ENCODE results near the gene CPNE8.

CPNE8 gene

GRCh38 chr12:38721611-38722252 is 183.7 kb downstream of the CPNE8 start:
- DNase-seq = no peak

DNA sequence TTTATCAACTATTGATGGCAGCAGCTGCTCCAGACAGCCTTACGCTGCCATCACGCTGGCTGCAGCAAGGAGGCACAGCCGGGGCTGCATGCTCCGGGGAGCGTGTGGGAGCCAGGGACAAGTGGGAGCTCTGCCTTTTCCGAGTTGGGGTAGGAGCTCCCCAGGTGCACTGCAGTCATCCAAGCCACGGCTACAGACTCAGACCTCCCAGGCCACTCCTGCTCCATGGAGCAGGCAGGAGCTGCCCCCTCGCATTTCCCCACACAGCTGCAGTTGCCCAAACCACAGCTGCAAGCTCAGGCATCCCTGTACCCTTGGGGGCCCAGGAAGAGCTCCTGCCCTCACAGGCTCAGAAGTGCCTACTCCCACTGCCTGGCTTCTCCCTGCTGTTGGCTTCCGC is 184.7 kb downstream of the CPNE8 start:
- no peak for DNase-seq

DNA sequence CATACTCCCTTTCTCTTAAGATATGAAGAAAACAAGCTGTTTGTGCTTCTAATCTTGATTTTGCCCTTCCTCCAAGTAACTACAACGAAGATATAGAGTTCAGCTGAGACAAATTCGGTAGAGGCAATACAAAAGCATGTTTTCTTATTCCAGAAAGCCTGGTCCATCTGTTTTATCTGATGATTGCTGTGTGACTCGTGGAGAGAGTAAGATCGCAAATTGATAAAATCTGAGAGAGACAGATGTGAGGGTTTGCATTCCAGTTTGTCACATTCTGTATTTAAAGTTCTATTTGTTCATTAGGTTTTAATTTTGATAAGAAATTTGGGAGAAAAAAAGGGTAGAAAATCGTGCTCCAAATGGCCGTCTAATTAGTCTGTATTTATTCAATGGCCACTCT is 192.1 kb downstream of the CPNE8 start:
- no peak for DNase-seq

- no peak for DNase-seq
Observed at GRCh38 chr12:38711054-38711453, 194.3 kb downstream of the CPNE8 start.

DNA sequence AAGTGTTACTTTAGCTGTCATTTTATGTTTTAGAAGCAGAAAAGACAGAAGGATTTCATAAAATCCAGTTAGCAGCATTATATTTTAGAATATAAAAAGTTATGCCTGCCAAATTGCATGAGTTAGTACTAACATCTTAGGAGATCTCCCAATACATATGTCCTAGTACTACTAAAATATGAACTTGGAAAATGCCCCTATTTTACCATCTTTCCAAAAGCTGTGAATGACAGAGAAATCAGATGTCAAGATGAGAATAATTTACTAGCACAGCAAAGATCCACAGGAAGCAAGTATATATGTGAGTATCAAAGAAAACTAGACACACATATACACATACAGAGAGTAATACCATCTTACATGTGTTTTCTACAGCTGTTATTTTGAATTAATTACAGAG is 196.9 kb downstream of the CPNE8 start:
- DNase-seq = no peak

DNA sequence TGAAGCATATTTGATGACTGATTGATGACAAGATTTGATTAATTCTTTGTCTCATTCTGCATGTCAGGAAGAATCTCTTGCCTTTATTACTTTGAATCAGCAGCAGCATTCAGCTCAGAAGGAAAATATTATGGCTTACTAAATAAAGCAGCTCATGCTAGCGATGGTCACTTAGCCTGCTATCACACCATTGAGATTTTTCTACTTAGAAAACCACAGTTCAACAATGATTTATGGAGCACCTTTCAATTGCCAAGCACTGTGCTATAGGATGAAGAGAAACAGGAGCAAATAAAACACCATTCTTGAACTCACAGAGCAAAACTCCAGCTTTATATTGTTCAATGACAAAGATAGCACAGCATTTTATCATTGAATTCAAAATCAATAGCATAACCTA is 197.7 kb downstream of the CPNE8 start:
- no peak for DNase-seq

GRCh38 chr12:38697289-38697688 is 208.1 kb downstream of the CPNE8 start:
- DNase-seq = no peak

DNA sequence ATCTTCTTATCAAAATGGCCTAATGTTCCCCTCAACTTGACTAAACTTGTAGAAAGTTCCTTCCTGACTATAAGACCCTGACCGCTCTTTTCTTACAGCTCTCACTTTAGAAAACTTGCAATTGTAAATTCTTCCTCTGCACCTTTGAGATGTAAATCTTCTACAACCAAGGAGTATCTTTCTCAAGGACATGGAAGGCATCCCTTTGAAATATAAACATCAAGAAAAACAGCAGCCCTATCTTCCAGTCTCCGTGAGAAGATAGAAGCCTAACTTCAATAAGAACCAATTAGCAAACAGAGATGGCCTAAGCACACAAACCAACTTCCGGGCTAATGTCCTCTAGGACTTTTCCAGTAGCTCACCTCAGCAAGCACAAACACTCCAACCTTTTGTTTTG is 210.3 kb downstream of the CPNE8 start:
- no peak for DNase-seq

- DNase-seq = no peak
Observed at GRCh38 chr12:38691164-38691563, 214.2 kb downstream of the CPNE8 start.

GRCh38 chr12:38690646-38691045 is 214.7 kb downstream of the CPNE8 start:
- no peak for DNase-seq

- no peak for DNase-seq
Observed at GRCh38 chr12:38689704-38690103, 215.7 kb downstream of the CPNE8 start.

DNA sequence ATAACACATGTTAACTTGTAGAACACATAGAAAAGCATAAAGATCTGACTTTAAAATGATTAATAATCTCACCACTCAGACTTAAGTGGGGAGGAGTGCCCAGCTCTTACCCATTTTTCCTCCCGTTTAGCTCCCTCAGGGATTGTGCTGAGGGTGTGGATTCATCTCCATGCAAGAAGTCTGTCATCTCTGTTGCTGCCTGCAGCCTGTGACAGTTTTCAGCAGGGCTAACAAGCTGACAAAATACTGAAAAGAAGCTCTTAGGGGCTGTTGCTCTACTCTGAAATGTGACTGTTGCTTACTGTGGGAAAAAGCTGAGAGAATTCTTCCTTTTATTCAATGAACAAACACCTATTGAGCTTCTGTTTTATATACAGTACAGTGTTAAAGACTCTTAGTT is 216.2 kb downstream of the CPNE8 start:
- DNase-seq = no peak

DNA sequence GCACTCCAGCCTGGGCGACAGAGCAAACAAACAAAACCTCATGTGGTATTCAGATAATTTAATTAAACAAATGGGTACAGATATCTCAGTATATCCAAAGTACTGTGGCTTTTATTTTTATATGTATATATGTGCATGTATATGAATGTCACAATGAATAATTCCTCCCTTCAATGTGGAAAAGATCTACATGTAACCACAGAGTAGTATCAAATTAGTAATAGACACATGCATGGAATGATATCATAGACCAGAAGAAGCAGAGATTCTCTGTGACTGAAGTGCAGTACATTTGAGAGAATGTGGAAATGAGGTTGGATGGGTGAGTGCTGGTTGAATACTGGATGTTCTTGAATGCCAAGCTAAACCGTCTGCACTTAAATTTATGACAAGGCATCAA is 222.9 kb downstream of the CPNE8 start:
- DNase-seq = no peak

DNA sequence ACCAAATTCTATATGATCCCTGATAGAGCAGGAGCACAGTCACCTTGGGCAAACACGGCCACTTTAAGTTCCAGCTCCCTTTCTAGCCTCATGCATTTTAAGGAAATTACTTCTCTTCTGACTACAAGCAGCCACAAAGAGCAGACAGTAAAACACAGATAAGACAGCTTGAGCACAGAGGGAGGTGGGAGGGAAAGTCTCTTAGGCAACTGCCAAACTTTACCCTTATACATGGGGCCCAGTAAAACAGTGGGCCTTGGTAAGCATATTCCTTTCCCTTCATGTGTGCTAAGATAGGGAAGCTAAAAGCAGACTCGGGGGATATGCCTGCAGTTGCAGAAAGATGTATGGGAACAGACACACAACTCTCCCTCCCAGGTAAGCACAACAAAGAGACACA is 235.9 kb downstream of the CPNE8 start:
- DNase-seq = no peak

GRCh38 chr12:38669081-38669480 is 236.3 kb downstream of the CPNE8 start:
- DNase-seq = no peak

DNA sequence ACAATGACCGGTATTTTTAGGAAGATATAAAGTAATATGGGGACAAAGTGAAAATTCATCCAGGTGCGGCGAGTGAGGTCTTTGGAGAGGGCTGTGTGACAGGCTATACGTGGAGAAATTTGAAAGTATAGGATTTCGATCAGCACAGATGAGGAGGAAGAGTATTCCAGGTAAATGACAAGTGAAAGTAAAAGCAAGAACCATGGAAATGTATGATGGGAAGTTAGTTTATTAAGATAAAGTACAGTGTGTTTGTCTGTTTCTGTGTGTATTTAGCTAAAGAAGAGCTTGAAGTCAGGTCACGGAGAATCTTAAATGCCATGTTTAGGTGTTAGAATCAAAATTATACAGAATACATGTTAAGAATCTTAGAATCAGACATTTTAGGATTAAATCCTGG is 239.0 kb downstream of the CPNE8 start:
- no peak for DNase-seq

GRCh38 chr12:38664661-38665269 is 240.6 kb downstream of the CPNE8 start:
- no peak for DNase-seq

GRCh38 chr12:38662829-38663228 is 242.6 kb downstream of the CPNE8 start:
- no peak for DNase-seq

DNA sequence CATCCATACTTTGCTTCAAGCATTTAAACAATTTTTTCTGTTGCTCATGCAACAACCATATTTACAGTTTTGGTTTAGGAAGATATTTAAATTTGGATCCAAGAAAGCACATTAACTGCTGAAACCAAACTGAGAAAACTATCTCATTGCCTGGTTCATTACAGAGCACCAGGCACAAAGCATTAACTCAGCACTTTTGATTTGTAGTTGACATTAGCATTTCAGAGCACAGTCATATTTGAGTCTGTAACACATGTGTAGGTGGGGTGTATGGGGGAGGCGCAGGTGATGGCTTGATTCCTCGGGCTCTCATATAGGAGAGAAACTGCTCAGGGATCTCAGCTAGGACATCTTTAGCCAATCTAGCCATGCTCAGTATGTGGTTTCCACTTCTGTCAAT is 251.7 kb downstream of the CPNE8 start:
- no peak for DNase-seq

DNA sequence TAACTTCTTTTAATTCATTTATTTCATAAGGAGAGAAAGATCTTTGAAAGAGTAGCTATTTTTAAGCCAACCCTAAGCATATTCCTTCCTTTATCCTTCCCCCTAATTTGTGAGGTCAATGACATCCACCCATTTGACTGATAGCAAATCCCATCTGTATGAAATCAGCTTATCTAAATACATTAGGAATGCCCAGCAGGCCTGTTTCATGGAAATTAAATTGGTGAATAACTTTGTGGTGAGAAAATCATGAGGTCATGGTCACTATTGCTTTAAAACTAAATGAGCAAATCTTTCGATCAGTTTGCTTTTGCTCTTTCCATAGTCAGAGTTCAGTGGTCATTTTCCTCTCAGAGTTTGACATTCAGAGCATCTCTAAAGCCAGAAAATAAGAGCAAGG is 256.6 kb downstream of the CPNE8 start:
- DNase-seq = no peak

GRCh38 chr12:38646146-38646545 is 259.2 kb downstream of the CPNE8 start:
- DNase-seq = no peak

DNA sequence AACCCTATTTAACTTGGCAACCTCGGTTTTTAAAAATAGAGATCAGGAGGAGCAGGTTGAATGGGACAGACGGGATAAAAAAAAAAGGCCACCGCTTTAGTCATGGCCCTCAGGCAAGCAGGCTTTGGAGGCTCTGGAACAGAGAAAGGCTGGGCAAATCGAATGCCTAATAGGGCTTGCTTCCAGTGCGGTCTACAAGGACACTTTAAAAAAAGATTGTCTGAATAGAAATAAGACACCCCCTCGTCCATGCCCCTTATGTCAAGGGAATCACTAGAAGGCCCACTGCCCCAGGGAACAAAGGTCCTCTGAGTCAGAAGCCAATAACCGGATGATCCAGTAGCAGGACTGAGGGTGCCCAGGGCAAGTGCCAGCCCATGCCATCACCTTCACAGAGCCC is 265.8 kb downstream of the CPNE8 start:
- DNase-seq = no peak

GRCh38 chr12:38638401-38638800 is 267.0 kb downstream of the CPNE8 start:
- DNase-seq = no peak

- no peak for DNase-seq
Observed at GRCh38 chr12:38633511-38633910, 271.9 kb downstream of the CPNE8 start.

- DNase-seq = no peak
Observed at GRCh38 chr12:38629064-38629463, 276.3 kb downstream of the CPNE8 start.

Measured in C1 segment of cervical spinal cord (tissue), 14 donors.